HepG2 (cell line): ENCODE results near the gene DEFB113.

Source experiments
- BHLHE40 ChIP-seq: IDR thresholded peaks from 2 replicates; pipeline ENCODE4 v1.6.1; 2011; ENCODE audit warnings: low read length, improper control_type of control experiment
- GTF2F1 ChIP-seq: fragments of 150-350 bp; IDR thresholded peaks from 2 replicates; pipeline ENCODE4 v1.6.1; 2014; ENCODE audit warnings: low read length
- GTF3A ChIP-seq: sonication (generic); formaldehyde crosslinking; conservative IDR thresholded peaks from 2 replicates; pipeline ENCODE4 v1.4.0; 2020; ENCODE audit warnings: mild to moderate bottlenecking, missing genetic modification reagents
- MZF1 ChIP-seq: sonication (generic); formaldehyde crosslinking; IDR thresholded peaks from 2 replicates; pipeline ENCODE4 v1.8.1; 2023; ENCODE audit warnings: mild to moderate bottlenecking, missing genetic modification reagents, borderline replicate concordance
- NCOA2 ChIP-seq: sonication (generic); formaldehyde crosslinking; IDR thresholded peaks from 2 replicates; pipeline ENCODE4 v1.8.0; 2022; ENCODE audit warnings: inconsistent platforms
- THAP7 ChIP-seq: sonication (generic); formaldehyde crosslinking; IDR thresholded peaks from 2 replicates; pipeline ENCODE4 v1.8.1; 2023; ENCODE audit warnings: mild to moderate bottlenecking, missing genetic modification reagents
- ZC3H4 ChIP-seq: sonication (generic); formaldehyde crosslinking; IDR thresholded peaks from 2 replicates; pipeline ENCODE4 v1.4.0; 2020; ENCODE audit warnings: missing genetic modification reagents, borderline replicate concordance
- ZNF782 ChIP-seq: sonication (generic); formaldehyde crosslinking; IDR thresholded peaks from 2 replicates; pipeline ENCODE4 v1.4.0; 2020; ENCODE audit warnings: missing genetic modification reagents, mild to moderate bottlenecking, borderline replicate concordance

GRCh38 chr6:49987749-49988148 is 18.3 kb upstream of the DEFB113 start:
- TF ChIP-seq THAP7 (CRISPR knock-in tag): no peak
- no peak for TF ChIP-seq ZC3H4 (CRISPR knock-in tag)
- no peak for TF ChIP-seq MZF1
- TF ChIP-seq BHLHE40: no peak
- TF ChIP-seq NCOA2 (CRISPR knock-in tag): no peak
- no peak for TF ChIP-seq GTF3A (CRISPR knock-in tag)
- no peak for TF ChIP-seq GTF2F1
- no peak for TF ChIP-seq ZNF782 (CRISPR knock-in tag)
